Raji (cell line): ENCODE measurements around the gene CXXC1.

ENCODE experiments used
- POLR2A ChIP-seq: IDR thresholded peaks from 2 replicates; pipeline ENCODE4 v1.6.1; 2011; ENCODE audit warnings: low read depth, low read length, control low read depth; ENCODE audit not compliant: insufficient read depth

CXXC1 gene

DNA sequence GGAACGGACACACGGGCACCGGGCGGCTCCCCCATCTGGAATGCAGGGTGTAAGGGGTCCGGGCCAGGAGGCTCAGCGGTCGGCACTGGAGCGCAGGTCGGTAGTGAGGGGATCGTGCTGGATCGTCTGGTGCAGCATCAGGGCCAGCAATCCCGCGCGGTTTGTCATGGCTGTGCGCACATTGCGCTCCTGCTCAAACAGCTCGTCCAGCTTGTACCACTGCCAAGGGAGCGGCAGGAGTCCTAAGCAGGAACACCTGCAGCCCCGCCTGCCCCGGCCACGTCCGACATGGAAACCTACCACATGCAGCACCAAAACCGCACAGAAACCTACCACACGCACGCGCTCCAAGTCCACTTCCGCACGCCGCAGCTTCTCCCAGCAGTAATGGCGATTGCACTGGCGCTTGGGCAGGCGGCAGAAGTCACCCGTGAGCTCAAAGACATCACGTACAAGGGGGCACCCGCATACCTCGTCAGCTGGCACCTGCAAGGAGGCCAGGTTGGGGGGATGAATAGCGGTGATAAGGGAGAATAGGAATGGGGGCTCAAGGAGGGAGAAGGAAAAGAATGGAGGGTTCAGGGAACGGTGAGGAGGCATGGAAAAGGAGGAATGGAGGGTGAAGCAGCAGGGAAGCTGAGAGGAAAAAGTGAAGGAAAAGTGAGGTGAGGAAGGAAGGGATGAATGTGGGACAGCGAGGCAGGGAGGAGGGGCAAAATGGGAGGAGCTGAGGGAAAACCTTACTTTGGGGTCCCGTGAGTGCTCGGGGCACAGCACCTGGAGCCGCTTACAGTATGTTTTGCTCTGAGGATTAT is 4.8 kb downstream of the CXXC1 start:
- 0 out of 2 replicates have a peak, but pooled peaks have one; percentile 8 for TF ChIP-seq POLR2A

GRCh38 chr18:50281972-50282520 is 5.4 kb downstream of the CXXC1 start:
- no peak for TF ChIP-seq POLR2A

DNA sequence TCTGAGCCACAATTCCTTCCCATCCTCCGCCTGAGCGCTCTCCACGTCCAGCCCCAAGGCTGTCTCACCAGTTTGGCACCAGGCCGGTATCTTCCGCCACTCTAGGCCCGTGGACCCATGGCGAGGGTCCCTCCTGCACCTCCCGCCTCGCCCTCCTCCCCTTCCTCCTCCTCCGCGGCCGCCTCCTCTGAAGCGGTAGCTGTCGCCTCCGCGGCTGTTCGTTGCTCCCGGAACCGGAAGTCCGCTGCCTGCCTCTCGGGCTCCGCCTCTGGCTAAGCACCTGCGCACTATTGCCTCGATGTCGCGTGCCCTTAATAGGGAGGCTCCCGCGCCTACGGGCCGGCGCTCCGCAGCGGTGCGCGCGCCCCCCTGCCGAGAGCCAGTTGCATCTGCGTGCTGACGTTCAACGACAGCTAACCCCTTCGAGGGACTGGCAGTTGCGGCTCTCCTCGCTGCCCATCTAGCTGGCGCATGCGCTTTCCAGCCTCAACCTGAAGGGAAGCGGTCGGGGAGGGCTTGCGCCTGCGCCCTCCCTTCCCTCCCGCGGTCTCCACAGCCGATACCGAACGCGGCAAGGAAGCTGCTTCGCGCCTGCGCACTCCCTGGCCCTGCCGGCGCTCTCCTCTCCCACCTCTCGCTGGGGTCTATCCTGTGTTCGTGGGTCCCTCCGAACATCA is 6.1 kb downstream of the CXXC1 start, which contains the start of gene MBD1:
MBD1 (minus strand) TSS at position 229 of the 677 bp plus-strand sequence. CDS start 1,531 bp downstream, outside the sequence.
- TF ChIP-seq POLR2A: peak; percentile 96

DNA sequence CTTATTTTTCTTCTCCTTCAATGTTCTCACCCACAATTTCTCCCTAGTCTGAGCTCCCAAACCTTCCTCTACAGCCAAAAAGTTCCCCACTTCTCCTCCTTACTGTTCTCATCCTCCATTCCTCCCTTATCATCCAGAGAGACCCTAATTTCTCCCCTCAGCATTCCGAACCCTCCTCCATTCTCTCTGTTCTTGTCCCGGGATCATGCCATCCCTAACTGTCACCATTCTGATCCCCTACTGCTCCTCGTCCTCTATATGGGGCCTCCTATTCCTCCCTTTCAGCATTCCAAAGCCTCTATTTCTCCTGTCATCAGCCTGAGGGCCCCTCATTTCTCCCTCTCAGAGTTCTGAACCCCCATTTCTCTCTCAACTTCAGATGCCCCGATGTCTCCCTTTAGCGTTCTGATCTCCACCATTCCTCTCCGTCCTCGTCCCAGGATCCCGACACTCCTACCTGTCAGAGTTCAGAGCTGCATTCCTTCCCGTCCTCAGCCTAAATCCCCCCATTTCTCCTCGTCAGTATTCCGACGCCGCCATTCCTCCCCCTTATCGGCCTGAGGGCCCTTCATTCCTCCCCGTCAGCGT is 6.7 kb downstream of the CXXC1 start:
- TF ChIP-seq POLR2A: no peak

GRCh38 chr18:50279752-50280151 is 7.7 kb downstream of the CXXC1 start:
- TF ChIP-seq POLR2A: no peak

- no peak for TF ChIP-seq POLR2A
Observed at GRCh38 chr18:50277942-50278341, 9.6 kb downstream of the CXXC1 start.

DNA sequence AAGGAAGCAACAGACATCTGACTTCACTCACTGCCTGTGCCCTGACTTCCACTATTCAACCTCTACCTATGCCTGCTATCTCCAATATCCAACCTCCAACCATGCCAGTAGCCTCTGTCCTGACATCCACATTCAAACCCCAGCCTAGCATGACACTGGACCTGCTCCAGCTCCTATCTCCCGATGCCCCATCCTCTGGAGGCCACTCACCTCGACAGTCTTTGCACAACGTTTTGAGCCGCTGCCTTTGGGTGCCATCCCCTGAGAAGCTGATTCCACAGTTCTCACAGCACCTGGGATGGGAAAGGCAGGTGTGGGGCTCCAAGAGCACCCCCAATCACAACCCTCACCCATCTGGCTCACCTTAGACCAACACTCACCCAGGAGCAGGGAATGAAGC is 11.0 kb downstream of the CXXC1 start:
- TF ChIP-seq POLR2A: no peak

DNA sequence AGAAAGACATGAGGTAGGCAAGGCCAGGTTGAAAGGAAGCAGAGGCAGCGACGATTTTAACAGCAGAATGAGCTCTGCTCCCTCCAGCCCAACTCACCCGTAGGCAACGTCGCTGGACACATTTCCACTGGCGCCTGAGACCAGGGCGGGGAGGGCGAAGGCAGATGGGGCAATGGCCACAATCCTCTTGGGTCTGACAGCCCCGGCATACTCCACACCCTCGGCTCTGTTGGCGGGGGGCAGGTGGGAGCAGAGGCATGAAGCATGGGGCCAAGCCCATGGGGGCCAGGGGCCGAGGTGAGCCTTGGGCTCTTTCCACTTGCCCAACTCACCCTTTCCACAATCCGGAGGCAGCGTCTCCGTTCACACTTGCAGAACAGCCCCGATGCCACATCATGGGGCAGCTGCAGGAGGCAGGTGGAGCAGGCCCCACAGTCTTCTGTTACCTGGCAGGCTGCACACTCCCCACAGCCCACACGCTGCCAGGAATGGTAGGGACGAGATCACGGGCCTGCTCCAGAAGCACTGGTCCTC is 11.9 kb downstream of the CXXC1 start:
- no peak for TF ChIP-seq POLR2A

DNA sequence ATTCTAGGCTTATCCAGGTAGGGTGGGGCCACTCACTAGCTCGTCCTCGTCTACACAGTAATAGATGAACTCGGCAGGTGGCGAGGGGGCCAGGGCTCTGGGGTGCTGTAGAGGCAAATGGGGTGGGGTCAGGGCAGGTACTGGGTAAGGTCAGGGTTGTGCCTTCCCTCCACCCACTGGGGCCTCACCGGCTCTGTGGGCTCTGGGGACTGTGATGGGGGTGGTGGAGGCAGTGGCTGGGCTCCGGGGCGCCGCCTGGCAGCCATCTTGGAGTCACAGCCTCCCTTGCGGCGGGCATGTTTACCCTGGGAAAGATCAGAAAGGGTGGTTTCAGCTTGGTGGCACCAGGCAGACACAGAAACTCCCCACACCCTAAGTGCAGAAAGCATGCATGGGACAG is 12.6 kb downstream of the CXXC1 start:
- TF ChIP-seq POLR2A: no peak

DNA sequence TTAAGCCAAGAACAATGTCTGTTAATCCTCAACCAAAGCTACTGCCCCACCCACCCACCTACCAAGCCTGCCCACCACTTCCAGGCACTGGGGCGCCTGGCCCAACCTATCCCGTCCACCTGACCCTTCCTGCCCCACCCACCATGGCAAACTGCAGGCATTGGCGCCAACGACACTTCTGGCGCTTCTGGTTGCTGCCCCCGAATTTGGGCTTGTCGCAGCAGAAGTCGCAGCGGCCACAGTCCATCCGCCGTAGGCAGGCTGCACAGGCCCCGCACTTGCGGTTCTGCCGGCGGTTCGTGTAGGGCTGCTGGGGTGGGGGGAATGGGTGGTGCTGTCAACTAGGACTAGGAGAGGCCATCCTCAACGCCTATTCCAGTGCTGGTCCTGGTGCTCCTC is 13.4 kb downstream of the CXXC1 start:
- TF ChIP-seq POLR2A: no peak

DNA sequence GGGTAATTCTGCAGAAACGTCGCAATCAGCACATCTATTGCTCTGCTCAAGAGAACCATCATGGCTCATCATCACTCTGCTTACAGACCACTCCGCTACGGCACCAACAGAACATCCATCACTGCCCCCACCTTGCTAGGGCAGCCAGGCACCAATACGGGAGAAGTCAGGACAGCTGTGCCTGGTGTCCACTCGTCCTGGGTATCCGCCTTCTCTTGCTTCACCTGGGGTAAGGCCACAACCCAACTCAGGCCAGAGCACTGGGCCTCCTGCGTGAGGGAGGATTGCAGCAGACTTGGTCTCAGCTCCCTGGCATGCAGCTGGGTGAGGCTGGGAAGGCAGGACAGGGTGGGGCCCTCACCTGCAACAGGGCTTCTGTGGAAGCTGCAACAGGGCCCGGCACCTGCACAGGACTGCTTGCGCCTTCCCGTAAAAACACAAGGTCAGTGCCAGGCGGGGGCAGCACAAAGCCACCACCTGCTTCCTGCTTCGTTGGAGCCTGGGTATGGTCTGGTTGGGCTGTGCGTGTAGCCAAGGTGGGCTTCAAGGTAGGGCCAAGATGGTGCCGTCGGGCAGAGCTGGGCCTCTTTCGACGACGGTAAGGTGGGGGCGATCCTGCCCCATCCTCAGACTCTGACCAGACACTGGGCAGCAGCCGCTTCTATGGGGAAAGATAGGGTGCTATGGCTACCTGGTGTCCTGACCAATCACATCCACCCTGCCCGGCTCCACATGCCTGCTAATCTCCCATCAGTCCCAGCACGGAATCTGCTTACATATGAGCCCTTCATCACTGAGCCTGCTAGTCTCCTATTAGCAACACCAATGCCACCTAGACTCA is 14.1 kb downstream of the CXXC1 start:
- no peak for TF ChIP-seq POLR2A

GRCh38 chr18:50272568-50272967 is 14.9 kb downstream of the CXXC1 start:
- TF ChIP-seq POLR2A: no peak

DNA sequence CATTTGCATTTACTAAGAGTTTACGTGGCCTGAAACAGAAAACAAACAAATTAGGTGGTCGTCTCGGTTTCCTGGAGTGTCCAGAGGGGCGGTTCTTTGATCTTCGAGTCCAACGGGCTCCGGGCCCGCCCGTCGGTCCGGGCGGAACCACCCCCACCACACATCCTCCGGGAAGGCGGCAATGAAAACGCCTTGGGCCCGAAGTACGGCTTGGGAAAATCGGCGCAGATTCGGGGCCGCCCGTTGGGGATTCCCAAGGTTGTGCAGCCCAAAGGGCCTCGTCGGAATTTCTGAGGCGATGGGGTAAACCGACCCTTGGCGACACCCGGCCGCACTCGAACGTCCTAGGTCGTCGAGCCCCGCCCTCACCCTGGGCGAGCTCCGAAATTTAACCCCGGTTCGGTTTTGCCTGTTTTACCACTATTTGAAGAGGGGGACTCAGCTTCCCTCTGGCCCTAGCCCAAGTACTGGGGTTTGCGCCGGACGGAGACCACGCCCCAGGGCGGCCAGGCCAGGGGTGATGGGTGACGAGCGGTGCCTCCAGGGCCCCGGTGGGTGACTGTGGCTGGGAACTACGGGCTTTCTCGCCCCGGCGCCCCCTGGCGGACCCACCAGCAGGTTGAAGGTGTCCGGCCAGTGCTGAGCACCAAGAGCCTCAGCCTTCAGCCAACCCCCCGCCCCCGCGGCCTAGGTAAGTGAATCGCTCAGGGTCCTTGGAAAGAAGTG is 19.3 kb downstream of the CXXC1 start:
- no peak for TF ChIP-seq POLR2A

DNA sequence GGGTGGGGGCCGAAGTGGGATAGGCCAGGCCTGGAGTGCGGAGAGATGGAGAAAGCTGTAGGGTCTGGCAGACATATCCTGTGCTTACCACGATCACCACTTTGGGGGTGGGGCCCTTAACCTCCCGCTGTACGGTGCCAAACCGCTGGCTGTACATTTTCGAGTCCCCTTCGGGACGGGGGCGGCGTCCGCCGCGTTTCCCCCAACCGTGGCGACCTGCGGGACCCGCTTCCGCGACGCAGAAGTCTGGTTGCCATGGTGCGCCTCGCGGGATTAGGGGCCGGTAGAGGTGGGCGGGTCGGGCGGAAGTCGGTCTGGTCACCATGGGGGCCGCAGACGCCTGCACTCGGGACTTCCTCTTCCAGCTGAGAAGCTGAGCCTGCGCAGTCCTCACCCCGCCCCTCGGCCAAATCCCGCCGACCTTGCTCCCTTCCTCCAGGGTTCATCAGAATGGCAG is 21.2 kb downstream of the CXXC1 start, which contains the start of gene CFAP53:
CFAP53 (minus strand) TSS at position 248 of the 457 bp plus-strand sequence; CDS start at position 157, 91 bp downstream.
- peak; percentile 37; the same call in 1 of the 2 replicates for TF ChIP-seq POLR2A
